ENCODE results near the gene SNX13. TPM values are rescaled to one million over a fixed set of nuclear protein-coding genes. Genes with fewer than 3 reads are reported as not detected.

The SNX13 gene
- total and polyA plus RNA-seq, 2 donors (not counting 3 experiments of a cell fraction or from before 2014, with no cell fraction given), result 6.1 to 28.5 TPM

- CTCF ChIA-PET, result no interaction called here
- no peak overlapping the region for H3K9ac ChIP-seq (replicated peaks; ENCODE audit: extremely low read depth, insufficient read depth, low read length)
- no peak overlapping the region for H3K27ac ChIP-seq (ENCODE audit: insufficient read depth, low read depth, low read length)
- no peaks in the 10 kb centered on the region for H3K36me3 ChIP-seq (ENCODE audit: control insufficient read depth in 2 of 2, extremely low read depth in 1 of 2, insufficient read depth in 2 of 2, low read length in 2 of 2)
- intact Hi-C loops (cut with micrococcal nuclease), result no loop called here
- H2AFZ ChIP-seq (ENCODE audit: low read depth, low read length), result no peak overlapping the region
- POLR2A ChIA-PET, result no interaction called here
- H4K20me1 ChIP-seq (replicated peaks; ENCODE audit: control insufficient read depth, extremely low read depth, insufficient read depth, low read length), result no peaks in the 10 kb centered on the region
- TF ChIP-seq GATA2 (IDR thresholded peaks at IDR 0.05; ENCODE audit: insufficient read depth, insufficient read length, low read depth, low read length) (no peak), CTCF (IDR thresholded peaks at IDR 0.05; ENCODE audit: extremely low read depth in 1 of 2, insufficient read depth in 1 of 2, low read depth in 1 of 2, low read length in 2 of 2) (no peak), MYC (IDR thresholded peaks at IDR 0.05; ENCODE audit: low read depth, low read length) (no peak), POLR2A (IDR thresholded peaks at IDR 0.05; ENCODE audit: low read depth, low read length) (no peak), JUN (IDR thresholded peaks at IDR 0.05; ENCODE audit: borderline replicate concordance, insufficient read depth, insufficient read length, low read depth) (no peak), MAX (IDR thresholded peaks at IDR 0.05; ENCODE audit: insufficient read depth, insufficient read length) (no peak), FOS (IDR thresholded peaks at IDR 0.05; ENCODE audit: borderline replicate concordance, insufficient read depth, low read length) (no peak), EZH2 (IDR thresholded peaks at IDR 0.05; ENCODE audit: borderline replicate concordance, low read depth, low read length, severe bottlenecking) (no peak), POLR2AphosphoS5 (IDR thresholded peaks at IDR 0.05; ENCODE audit: insufficient read depth, low read depth, low read length) (no peak)
- no peaks in the 10 kb centered on the region for H3K4me1 ChIP-seq (ENCODE audit: control insufficient read depth, extremely low read depth, insufficient read depth, low read length)
- BruUV-seq (replicated peaks), result no TSS peak
- no peaks in the 10 kb centered on the region for H3K27me3 ChIP-seq (ENCODE audit: control insufficient read depth in 2 of 2, insufficient read depth in 2 of 2, low read length in 2 of 2)
- H3K4me3 ChIP-seq (replicated peaks in 1 of 3; ENCODE audit: insufficient read depth in 1 of 3, low read depth in 1 of 3, low read length in 3 of 3), result no peak overlapping the region
- no peak overlapping the region for H3K4me2 ChIP-seq (ENCODE audit: insufficient read depth, low read length)
- H3K9me3 ChIP-seq (replicated peaks; ENCODE audit: control insufficient read depth, insufficient read depth, low read length), result no peaks in the 10 kb centered on the region
- no peak for FAIRE-seq
- no peaks in the 10 kb centered on the region for H3K79me2 ChIP-seq (ENCODE audit: control insufficient read depth, insufficient read depth, low read length)
- no peaks in the 10 kb centered on the region for H3K9me1 ChIP-seq (replicated peaks; ENCODE audit: control insufficient read depth, extremely low read depth, insufficient read depth, low read length)
- dilution Hi-C loops (cut with MboI; ENCODE audit: extremely low pct_ligation_motif_present, low sequenced_read_pairs), result no loop called here
- DNase-seq (ENCODE audit: low read depth, low spot score), result no peak
Measured at GRCh38 chr7:17882685-17883084, 57.6 kb downstream of the SNX13 start.
